HG03175 (cell line): ENCODE data around the gene MRGPRF.

Source experiments
- ATAC-seq: cut with Tn5 transposase; IDR thresholded peaks from one replicate; pipeline ENCODE4 v1.9.1; 2021; ENCODE audit warnings: mild to moderate bottlenecking, moderate library complexity; ENCODE audit not compliant: unreplicated experiment

The MRGPRF gene

GRCh38 chr11:69030301-69030700 is 17.3 kb upstream of the MRGPRF start:
- ATAC-seq = no peak

- ATAC-seq = no peak
These were observed 14.8 kb upstream of the MRGPRF start for GRCh38 chr11:69027704-69028372.

GRCh38 chr11:69024509-69024908 is 11.5 kb upstream of the MRGPRF start:
- no peak for ATAC-seq

GRCh38 chr11:69022260-69022659 is 9.2 kb upstream of the MRGPRF start:
- no peak for ATAC-seq

- no peak for ATAC-seq
These were observed 5.9 kb upstream of the MRGPRF start for GRCh38 chr11:69018924-69019323.

GRCh38 chr11:69017951-69018350 is 4.9 kb upstream of the MRGPRF start:
- ATAC-seq = no peak

- no peak for ATAC-seq
These were observed 2.0 kb upstream of the MRGPRF start for GRCh38 chr11:69014898-69015549.

GRCh38 chr11:69014084-69014851 is 1.2 kb upstream of the MRGPRF start:
- no peak for ATAC-seq

- ATAC-seq = no peak
These were observed 696 bp downstream of the MRGPRF start for GRCh38 chr11:69012092-69013008.

- no peak for ATAC-seq
These were observed 1.4 kb downstream of the MRGPRF start for GRCh38 chr11:69011624-69012091.

- no peak for ATAC-seq
These were observed 2.0 kb downstream of the MRGPRF start for GRCh38 chr11:69010964-69011623.

- no peak for ATAC-seq
These were observed 2.6 kb downstream of the MRGPRF start for GRCh38 chr11:69010361-69010891.

- ATAC-seq = no peak
These were observed 3.4 kb downstream of the MRGPRF start for GRCh38 chr11:69009441-69010211.

GRCh38 chr11:69008737-69009440 is 4.2 kb downstream of the MRGPRF start:
- ATAC-seq = no peak

GRCh38 chr11:69007975-69008381 is 5.1 kb downstream of the MRGPRF start:
- no peak for ATAC-seq

GRCh38 chr11:69006816-69007215 is 6.2 kb downstream of the MRGPRF start:
- ATAC-seq = no peak

GRCh38 chr11:69005631-69006368 is 7.2 kb downstream of the MRGPRF start:
- ATAC-seq = no peak

GRCh38 chr11:69005183-69005630 is 7.8 kb downstream of the MRGPRF start:
- no peak for ATAC-seq
